Stimulated activated CD8-positive, alpha-beta memory T cell treated with anti-CD3 and anti-CD28 coated beads, Interleukin-4, amount 100 ng/mL, for 24 hours (primary cell): ENCODE measurements around the gene FAM111B.

Experiments
- DNase-seq: peaks from one replicate; pipeline ENCODE4 v3.0.0-alpha.2; 2020; ENCODE audit warnings: low read depth

FAM111B gene

GRCh38 chr11:59157433-59157832 lies 50.4 kb downstream of the FAM111B start:
- no peak for DNase-seq

- no peak for DNase-seq
Measured at GRCh38 chr11:59158206-59159068, 51.4 kb downstream of the FAM111B start.

- no peak for DNase-seq
Measured at GRCh38 chr11:59164028-59164427, 57.0 kb downstream of the FAM111B start.

GRCh38 chr11:59171508-59172322 lies 64.7 kb downstream of the FAM111B start, which contains the start of gene DTX4:
Gene DTX4, plus strand, starts transcription at chr11:59172132. Its CDS starts 464 bp downstream, at chr11:59172596.
- DNase-seq = peak; percentile 85

- no peak for DNase-seq
Measured at GRCh38 chr11:59172345-59173079, 65.5 kb downstream of the FAM111B start.

GRCh38 chr11:59173080-59173963 lies 66.3 kb downstream of the FAM111B start:
- DNase-seq = no peak

GRCh38 chr11:59173964-59174663 lies 67.1 kb downstream of the FAM111B start:
- DNase-seq = no peak

- DNase-seq = no peak
Measured at GRCh38 chr11:59174664-59175033, 67.6 kb downstream of the FAM111B start.

- DNase-seq = no peak
Measured at GRCh38 chr11:59175091-59175501, 68.1 kb downstream of the FAM111B start.

GRCh38 chr11:59176330-59176729 lies 69.3 kb downstream of the FAM111B start:
- no peak for DNase-seq
